ENCODE data around the gene TTLL10. TPM values are rescaled to one million over a fixed set of nuclear protein-coding genes. Genes with fewer than 3 reads are reported as not detected.

TTLL10 gene
- total and polyA plus RNA-seq, 2 of the 4 experiments (the other 2 are of a cell fraction), result not detected

DNA sequence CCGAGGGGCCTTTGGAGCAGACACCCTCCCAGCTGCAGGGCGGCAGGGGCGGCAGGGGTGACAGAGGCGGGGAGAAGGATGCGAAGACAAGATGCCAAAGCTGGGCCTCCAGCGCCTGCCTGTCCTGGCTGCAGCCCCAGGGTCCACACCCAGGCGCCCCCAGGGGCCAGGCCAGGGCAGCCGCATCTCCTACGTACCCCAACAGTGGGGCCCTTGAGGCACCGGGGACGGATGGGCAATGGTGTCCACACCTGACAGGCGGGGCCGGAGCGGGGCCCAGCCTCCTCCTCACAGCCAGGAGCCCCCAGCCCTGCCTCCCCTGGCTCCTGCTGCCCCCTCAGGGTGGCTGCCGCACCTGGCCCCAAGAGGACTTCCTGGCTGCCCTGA lies 65.5 kb downstream of the TTLL10 start:
- TF ChIP-seq RCOR1 (IDR thresholded peaks at IDR 0.05; ENCODE audit: insufficient replicate concordance, low read length), result no peak
- no peak for TF ChIP-seq ELK1 (IDR thresholded peaks at IDR 0.05; ENCODE audit: borderline replicate concordance, low read depth, low read length)
- no peak for TF ChIP-seq RAD21 (IDR thresholded peaks at IDR 0.05; ENCODE audit: low read length)
- TF ChIP-seq FOS (IDR thresholded peaks at IDR 0.05; ENCODE audit: low read depth, low read length), result no peak
- no peak for TF ChIP-seq BHLHE40 (IDR thresholded peaks at IDR 0.05; ENCODE audit: low read depth, low read length)
- TF ChIP-seq, protein P1, sequence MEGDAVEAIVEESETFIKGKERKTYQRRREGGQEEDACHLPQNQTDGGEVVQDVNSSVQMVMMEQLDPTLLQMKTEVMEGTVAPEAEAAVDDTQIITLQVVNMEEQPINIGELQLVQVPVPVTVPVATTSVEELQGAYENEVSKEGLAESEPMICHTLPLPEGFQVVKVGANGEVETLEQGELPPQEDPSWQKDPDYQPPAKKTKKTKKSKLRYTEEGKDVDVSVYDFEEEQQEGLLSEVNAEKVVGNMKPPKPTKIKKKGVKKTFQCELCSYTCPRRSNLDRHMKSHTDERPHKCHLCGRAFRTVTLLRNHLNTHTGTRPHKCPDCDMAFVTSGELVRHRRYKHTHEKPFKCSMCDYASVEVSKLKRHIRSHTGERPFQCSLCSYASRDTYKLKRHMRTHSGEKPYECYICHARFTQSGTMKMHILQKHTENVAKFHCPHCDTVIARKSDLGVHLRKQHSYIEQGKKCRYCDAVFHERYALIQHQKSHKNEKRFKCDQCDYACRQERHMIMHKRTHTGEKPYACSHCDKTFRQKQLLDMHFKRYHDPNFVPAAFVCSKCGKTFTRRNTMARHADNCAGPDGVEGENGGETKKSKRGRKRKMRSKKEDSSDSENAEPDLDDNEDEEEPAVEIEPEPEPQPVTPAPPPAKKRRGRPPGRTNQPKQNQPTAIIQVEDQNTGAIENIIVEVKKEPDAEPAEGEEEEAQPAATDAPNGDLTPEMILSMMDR (conservative IDR thresholded peaks at IDR 0.05; ENCODE audit: low read depth, low read length), result no peak
- TF ChIP-seq RFX5 (IDR thresholded peaks at IDR 0.05; ENCODE audit: low read depth, low read length), result no peak
- no peak for TF ChIP-seq SMC3 (IDR thresholded peaks at IDR 0.05; ENCODE audit: low read depth, low read length)
- no peak for TF ChIP-seq MAFK (IDR thresholded peaks at IDR 0.05; ENCODE audit: low read depth, low read length)
- TF ChIP-seq MAZ (IDR thresholded peaks at IDR 0.05; ENCODE audit: borderline replicate concordance, low read depth, low read length), result no peak
- TF ChIP-seq POLR2A (IDR thresholded peaks at IDR 0.05; ENCODE audit: low read depth, low read length), result no peak
- Histone ChIP-seq H3K9ac (ENCODE audit: low read depth, low read length) (no peak overlapping the region), H3K4me1 (ENCODE audit: control insufficient read depth, insufficient read depth, low read length) (peaks cover 14% of the 10 kb centered on the region), H2AFZ (replicated peaks; ENCODE audit: low read length, poor library complexity) (no peak overlapping the region), H3K9me1 (ENCODE audit: insufficient read depth, low read length) (no peaks in the 10 kb centered on the region), H2BK5ac (ENCODE audit: low read depth, low read length, poor library complexity, severe bottlenecking) (no peak overlapping the region), H4K8ac (ENCODE audit: low read depth in 2 of 2, low read length in 2 of 2) (no peak overlapping the region), H4K91ac (ENCODE audit: insufficient read depth, low read depth, low read length) (no peak overlapping the region), H2BK20ac (ENCODE audit: low read depth, low read length) (no peak overlapping the region), H3K79me1 (ENCODE audit: low read depth in 1 of 2, low read length in 2 of 2) (peaks cover 0 to 18% of the 10 kb centered on the region in 2 experiments; a peak in 2 of 4 replicates), H3K4ac (ENCODE audit: low read depth, low read length) (no peak overlapping the region), H3K36me3 (ENCODE audit: control insufficient read depth, insufficient read depth, low read length) (peaks cover 2% of the 10 kb centered on the region; the same call in 1 of the 2 replicates), H3K23ac (ENCODE audit: low read depth, low read length) (no peak overlapping the region), H2AK9ac (replicated peaks; ENCODE audit: low read depth, low read length, poor library complexity) (no peak overlapping the region), H4K20me1 (ENCODE audit: insufficient read depth, low read length) (no peaks in the 10 kb centered on the region), H3K9me3 (ENCODE audit: control insufficient read depth, insufficient read depth, low read length) (no peaks in the 10 kb centered on the region), H3K14ac (replicated peaks; ENCODE audit: low read depth, low read length) (no peak overlapping the region), H2BK120ac (ENCODE audit: low read depth, low read length) (no peak overlapping the region), H3K18ac (ENCODE audit: low read depth, low read length) (no peak overlapping the region), H2BK15ac (ENCODE audit: low read depth, low read length) (no peak overlapping the region), H3K4me2 (ENCODE audit: low read depth, low read length) (no peak overlapping the region), H3K4me3 (ENCODE audit: insufficient read depth, low read depth, low read length) (no peak overlapping the region), H3K27ac (ENCODE audit: insufficient read depth, low read length) (no peak overlapping the region), H3K56ac (ENCODE audit: extremely low read depth, insufficient read depth, low read length) (no peak overlapping the region), H3K27me3 (ENCODE audit: control insufficient read depth, insufficient read depth, low read length) (no peaks in the 10 kb centered on the region), H2AK5ac (ENCODE audit: low read depth, low read length) (0 out of 2 replicates have a peak overlapping the region, but pooled peaks have one; percentile 9), H4K5ac (ENCODE audit: low read depth, low read length) (no peak overlapping the region)
- no peak for DNase-seq
- ChIA-PET POLR2A (ENCODE audit: unreplicated experiment) (no interaction called here), CTCF (no interaction called here)
- 86% methylated on average over 11 of the region's 15 CpGs; no CpG with 5 or more reads in 1 of the 2 experiments for WGBS, 2 experiments (ENCODE audit: extremely low coverage in 2 of 2, insufficient read length in 1 of 2)
- intact Hi-C loops (cut with micrococcal nuclease), result no loop called here
- no peak for ATAC-seq (ENCODE audit: low read depth)
- dilution Hi-C loops (cut with HindIII; ENCODE audit: low sequenced_read_pairs, unreplicated experiment), result no loop called here
- in situ Hi-C loops (cut with MboI; ENCODE audit: low sequenced_read_pairs), result no loop called here
- BruUV-seq (replicated peaks), result no TSS peak
